HG02588 (cell line): ENCODE results near the gene PSTPIP1.

Experiments
- ATAC-seq: cut with Tn5 transposase; IDR thresholded peaks from one replicate; pipeline ENCODE4 v1.9.1; 2021; ENCODE audit warnings: mild to moderate bottlenecking, moderate library complexity; ENCODE audit not compliant: unreplicated experiment

The PSTPIP1 gene

DNA sequence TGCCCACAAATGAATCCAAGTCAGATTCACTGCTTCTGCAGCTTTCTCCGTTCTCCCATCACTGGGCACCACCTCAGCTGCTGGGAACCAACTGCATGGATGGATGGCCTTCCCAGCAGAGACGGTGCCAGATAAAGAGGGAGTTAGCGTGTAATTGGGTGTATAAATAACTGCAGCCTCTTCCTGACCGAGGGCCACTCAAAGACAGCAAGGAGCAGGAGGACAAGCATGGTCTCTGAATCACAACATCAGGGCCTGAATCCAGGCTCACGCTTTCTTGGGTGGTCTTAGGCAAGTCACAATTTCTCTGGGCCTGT lies 44.2 kb downstream of the PSTPIP1 start:
- no peak for ATAC-seq

DNA sequence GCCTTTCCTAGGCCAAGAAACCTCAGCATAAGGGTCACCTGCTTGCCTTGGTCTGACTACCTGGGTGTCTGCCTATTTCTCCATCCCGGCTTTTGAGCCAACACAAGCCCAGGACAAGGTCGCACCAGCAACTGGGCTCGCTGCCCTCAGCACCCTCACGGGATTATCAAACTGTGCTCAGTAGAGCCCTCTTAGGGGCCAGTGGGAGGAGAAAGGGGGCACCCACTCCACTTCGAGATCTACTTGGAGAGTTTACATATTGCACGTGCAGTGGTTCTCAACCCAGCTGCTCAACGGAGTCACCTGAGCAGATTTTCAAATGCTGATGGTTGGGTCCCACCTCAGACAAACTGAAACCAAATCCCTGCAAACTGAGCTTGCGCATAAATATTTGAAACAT lies 44.9 kb downstream of the PSTPIP1 start:
- no peak for ATAC-seq

DNA sequence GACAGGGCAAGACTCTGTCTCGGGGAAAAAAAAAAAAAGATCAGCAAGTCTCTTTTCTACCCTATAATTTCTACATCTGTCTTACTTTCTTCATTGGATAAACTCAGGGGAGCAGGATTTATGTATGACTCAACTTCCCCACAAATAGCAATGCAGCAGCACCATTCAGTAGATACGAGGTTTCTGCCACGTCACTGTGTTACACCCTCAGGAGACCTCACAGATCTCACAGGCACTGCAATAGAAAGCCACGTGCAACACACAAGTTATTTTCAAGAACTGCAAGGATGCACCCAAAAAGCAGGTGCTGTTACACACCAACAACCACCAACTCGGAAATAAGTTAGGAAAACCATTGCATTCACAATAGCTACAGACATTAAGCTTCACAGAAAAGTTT lies 45.7 kb downstream of the PSTPIP1 start:
- no peak for ATAC-seq

DNA sequence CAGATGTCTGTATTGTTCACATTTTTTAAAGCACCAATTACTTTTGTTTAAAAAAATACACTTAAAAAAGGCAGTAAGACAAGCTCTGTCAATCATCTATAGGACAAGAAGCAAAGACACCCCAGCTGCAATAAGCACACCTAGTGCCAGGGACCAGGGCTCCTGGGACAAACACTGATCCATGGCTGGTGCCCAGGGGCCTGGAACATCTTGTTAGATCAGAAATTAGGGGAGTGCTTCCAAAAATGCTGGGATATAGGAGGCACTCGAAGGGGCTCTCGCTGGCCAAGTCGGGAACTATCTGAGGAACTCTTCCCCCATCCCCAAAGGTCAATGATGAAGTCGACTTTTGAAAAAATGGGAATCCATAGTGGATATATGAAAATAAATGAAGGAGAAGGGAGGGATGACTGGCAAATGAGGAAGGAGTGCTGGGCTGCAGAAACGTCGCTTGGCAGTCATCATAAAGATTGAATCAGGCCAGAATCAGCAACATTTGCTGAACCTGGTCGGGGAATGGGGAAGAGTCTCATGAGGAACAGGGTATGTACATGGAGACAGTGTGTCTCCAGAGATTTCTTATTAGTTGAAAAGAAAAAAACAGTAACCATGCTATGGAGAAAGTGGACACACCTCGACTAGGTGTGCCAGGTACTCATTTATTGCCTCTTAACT lies 47.5 kb downstream of the PSTPIP1 start:
- no peak for ATAC-seq

DNA sequence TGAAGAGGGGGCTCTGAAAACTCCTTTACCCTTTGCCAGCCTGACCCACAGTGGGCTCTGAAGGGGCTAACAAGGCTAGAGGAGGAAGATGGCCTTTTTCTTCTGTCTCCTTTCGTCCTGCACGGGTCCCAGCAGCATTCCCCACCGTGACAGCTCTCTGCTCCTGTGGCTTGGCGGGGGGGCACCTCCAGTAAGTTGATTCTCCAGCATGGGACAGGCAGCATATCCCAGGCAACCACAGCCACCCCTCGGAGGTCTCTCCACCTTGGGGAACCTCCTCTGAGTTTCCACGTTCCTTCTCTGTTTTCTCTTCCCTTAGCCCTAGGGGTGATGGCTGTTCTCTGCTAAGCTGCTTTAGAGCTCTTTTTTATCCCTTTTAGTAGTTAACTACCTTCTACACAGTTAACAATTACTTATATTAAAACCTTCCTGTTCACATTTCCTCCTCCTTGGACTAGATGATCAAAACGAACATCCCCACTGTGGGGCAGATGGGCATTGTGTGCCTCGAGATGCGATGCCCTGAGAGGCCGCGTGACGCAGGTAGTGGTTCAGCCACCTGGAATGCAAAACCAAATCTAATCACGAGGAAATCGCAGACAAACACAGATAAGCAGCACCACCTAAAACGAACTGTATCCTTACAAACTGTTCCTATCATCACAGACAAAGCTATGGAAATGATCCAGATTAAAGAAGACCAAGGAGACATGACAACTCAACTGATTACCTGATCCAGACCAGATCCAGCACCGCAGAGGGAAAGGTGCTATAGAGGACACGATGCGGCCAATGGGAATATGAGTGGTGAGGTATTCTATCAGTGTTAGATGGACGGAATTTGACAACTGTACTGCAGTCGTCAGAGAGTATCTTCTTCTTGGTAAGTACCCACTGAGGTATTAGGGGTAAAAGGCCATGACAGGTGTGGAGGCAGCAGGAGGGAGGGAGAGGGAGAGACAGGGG lies 48.3 kb downstream of the PSTPIP1 start:
- ATAC-seq, result no peak

DNA sequence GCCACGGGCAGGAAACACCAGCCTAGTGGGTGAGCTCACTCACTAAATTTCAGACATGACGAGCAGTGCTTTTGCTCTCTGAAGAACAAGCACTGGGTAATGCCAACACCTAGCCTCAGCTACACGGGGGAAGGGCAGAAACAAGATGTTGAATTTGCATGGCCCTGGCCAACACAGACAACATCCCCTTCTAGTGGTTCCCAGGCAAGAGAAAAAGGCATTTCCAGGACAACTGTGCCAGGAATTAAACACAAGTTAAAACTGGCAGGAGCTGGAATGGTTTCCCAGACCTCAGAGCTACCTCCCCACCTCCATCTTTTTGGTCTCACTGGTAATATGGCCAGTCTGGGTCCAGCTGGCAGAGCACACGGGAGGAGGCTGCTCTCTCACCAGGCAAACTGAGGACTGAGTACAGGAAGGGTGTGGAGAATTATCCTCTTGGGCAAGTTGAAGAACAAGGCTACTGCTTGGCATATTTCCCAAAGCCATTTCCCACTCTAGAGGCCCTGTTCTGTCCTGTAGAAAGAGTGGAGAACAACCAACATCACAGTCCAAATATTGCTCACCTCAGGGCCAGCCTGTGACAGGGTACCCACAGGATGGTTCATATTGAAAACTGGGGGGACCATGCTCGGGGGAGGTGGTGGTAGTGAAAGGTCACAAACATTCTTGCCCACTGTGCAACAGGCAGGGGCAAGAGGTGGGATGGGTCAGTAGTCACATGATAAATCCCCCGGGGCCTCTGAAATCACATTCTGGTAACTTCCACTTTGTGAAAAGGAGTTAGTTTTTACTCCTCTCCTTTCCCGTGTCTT lies 49.5 kb downstream of the PSTPIP1 start:
- no peak for ATAC-seq

DNA sequence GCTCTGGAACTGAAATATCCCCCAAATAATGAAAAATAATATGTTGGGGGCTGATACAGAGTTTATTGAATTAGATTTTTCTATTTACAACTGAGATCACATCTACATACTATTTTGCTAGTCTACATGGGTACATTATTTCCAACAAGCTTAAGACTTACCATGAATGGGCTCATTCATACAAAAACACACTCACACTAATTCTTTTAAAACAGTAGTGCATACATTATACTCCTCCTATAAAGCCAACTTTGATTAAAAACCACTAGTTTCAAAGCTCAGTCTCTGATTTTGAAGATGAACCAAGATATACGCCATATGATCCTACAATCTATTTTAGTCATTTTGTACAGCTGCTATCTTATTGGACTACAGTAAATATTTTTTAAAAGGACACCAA lies 51.1 kb downstream of the PSTPIP1 start:
- ATAC-seq, result no peak

DNA sequence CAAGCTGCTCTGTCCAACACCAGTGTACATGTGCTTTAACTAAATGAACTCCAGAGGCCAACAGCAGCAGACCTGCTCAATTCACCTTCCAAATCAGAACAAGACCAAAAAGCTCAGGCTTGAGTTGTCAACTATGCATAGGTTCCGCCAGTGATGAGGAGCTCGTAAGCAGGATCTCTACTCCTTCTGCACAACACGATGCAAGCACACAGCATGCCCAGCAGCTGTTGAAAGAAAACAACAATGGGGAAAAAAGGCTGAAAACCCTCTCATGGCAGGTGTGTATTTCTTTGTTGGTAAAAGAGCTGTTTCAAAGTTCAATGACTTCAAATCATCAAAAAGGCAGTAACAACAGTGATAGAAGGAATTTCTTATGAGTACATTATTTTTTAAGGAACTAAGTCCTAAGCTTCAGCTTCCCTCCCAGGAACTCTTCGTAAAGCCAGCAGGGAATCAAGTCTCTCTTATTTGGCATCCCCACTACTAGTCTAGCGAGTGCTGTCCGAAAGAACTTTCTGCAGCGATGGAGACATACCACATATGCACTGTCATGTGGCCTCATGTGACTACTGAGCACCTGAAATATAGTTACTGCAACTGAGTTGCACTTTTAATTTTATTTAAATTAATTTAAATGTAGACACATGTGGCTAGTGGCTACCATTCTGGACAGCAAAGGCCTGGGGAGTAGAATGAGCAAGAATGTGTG lies 51.9 kb downstream of the PSTPIP1 start:
- ATAC-seq, result no peak

DNA sequence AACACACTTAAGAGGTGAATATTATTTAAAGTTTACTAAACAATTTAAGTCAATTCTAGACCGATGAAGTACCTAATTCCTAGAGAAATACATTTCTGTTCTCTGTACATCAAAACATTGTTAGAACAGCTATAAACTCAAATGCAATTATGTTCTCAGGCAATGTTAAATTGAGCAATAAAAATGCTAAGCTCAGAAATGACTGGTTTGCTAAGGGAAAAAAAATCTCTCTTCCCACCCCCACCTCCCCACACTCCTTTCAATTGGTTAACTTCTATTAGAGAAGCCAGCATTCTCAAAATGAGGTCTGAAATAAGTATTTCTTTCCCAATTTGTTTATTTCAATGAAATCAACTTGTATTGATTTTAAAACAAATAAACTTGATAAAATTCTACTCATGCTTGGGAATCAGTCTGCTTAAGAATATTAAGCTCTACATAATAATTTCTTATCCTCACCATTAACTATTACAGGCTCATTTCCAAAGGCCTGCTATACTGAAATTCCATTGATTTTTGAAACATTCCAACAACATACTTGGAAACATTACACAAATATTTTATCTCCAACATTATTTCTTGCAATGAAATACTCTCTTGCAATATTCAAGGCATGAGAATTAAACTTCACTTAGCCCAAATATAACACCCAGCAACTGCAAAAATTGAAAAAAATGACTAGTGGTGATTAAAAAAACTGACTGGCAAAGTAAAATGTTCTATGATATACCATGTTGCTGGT lies 53.4 kb downstream of the PSTPIP1 start:
- no peak for ATAC-seq

DNA sequence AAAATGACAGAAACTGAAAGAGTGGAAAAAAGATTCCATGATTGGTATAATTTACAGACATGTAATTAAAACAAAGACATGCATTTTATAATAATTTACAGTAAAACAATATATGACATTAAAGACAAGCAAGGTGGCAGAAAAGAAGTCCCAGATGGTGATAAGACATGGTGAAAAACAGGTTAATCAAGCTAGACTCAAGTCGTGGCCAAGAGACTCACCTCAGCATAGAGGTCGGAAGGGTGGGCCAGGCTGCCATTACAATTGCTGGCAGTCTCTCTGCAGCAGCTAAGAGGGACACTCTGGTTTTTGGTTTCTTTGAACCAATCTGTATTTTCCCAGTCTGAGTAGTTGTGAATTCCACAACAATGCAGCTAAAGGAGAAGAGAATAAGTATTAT lies 57.6 kb downstream of the PSTPIP1 start:
- no peak for ATAC-seq

DNA sequence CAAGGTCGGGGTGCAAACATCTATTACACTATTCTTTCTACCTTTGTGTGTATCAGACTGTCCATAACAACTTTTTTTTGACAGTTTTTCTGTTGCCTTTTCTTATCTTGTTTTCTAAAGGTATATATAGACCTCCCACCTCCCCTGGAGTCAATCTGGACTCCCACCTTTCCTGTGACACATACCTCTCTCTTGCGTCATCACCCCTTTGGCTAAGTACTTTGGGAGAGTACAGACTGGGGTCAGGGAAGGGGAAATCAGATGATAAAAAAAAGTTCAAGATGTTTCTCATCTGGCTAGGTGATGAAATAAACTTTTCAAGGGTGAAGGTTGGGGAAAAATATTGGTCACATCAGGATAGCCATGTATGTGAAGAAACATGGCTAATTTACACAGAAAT lies 58.8 kb downstream of the PSTPIP1 start:
- no peak for ATAC-seq

DNA sequence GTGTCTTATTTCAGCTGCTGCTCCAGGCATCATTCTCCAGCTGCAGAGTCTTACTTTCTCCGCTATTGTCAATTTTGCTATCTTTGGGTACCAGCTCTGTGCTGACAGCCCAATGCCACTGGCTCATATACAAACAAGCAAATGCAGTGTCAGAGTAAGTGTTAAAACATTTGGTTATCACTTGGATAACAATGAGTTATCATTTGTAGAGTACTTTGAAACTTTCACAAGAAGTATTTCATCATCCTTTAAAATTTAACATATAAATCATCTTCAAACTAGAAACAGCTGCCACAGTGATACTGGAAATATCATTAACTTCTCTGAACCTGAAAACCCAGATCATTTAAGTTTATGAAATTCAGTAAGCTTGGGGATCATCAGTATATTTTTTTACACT lies 62.1 kb downstream of the PSTPIP1 start:
- no peak for ATAC-seq

DNA sequence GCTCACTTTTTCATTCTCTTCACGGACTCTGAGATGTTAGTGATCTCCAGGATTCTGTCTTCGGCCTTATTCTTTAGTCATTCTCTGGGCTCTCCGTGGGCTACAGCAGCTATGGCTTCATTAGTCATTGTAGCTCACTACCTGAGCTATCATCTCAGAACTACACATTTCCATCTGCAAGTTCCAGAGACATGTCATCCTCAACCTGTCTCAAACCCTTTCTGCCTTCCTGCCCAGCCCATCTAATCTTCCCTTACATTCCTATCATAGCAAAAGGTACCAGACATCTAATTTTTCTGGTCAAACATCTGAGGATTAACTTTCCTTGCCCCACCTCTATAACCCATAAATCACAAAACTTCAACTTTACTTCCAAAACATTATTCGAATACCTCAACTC lies 62.8 kb downstream of the PSTPIP1 start:
- ATAC-seq, result no peak

DNA sequence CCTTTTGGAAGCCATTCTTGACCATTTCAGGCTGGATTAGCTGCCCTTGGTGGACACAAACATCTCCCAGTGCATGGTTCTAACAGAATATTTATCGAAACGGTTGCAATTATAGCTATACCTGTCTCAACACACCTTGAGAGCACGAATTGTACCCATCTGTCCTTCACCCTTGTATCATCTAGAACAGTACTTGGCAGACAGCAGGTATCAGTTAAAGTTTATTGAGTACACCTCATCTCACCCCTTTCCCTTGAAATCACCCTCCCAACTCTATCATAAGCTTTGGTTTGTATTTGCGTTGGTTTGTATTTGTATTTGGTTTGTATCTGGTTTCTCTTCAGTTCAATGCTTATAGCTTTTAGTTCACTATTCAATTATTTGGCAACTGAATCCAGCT lies 63.5 kb downstream of the PSTPIP1 start:
- no peak for ATAC-seq

DNA sequence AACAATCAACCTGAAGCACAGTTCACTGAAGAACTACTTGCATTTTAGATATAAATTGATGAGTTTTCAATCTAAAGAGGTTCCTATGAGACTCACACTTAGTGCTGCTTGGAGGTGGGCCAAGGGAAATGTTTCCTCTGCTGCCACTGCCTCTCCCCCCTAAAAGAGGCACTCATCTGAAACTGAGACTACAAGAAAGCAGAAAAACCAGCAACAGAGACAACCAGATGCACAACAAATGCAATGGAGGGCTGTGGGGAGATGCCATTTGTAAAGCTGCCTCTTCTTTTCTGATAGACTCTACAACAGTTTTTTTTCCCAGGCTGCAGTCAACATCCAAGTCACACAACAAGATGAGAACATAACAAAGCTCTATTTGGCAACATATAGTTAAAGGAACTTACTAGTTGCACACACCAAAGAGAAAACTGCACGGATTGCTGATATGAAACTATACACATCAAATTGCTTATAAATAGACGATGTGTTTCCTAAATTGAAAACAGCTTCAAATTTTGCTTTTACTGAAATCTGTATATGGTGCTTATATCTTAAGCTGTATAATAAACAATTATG lies 64.9 kb downstream of the PSTPIP1 start:
- ATAC-seq, result peak; percentile 67

DNA sequence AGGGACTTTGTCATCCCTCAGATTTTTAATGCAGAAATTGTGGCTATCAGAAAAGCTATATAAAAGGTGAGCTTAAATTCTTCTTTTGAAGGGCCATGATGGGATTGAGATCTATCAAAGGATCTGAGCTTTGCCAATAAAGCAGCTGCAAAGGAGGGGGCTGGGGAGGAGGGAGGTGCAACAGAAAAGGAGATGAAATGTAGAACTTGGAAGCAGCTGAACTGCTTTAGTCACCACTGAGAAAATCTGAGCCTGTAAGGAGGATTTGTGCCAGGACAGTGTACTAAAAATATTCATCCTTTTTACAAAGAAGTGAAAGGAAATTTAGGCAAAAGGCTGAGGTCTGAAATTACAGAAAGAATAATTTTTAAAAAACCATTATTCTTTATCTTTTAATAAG lies 65.6 kb downstream of the PSTPIP1 start:
- no peak for ATAC-seq

DNA sequence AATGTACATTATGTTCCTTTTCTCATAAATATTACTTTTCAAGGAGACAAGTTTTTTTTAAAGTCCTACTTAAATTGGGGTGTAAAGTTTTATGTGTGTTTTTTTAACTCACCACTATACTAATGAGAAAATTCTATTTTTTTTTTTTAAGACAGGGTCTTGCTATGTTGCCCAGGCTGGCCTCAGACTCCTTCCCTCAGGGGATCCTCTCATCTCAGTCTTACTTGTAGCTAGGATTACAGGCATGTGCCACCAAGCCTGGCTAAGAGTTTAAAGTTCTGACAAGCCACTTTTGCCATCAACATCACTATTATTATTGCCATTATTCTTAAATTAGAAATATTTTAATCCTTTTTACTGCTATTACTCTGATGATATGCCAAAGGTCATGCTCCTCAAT lies 68.3 kb downstream of the PSTPIP1 start:
- no peak for ATAC-seq

DNA sequence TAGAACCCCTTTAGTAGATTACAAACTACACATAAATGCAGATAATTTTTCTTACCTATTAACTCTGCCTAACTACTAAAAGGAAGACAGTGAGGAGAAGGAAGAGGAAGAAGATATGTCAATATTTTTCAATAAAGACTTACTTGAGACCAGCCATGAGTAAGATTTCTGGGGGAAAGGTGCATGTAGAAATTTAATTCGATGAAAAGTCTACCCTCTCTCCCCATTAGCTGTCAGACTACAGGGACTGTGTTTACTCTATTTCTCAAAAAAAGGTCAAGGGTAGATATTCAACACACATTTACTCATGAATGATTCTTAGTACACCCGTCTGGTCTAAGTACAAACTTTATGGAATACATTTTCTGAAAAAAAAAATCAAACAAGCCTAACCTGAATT lies 69.1 kb downstream of the PSTPIP1 start:
- no peak for ATAC-seq

DNA sequence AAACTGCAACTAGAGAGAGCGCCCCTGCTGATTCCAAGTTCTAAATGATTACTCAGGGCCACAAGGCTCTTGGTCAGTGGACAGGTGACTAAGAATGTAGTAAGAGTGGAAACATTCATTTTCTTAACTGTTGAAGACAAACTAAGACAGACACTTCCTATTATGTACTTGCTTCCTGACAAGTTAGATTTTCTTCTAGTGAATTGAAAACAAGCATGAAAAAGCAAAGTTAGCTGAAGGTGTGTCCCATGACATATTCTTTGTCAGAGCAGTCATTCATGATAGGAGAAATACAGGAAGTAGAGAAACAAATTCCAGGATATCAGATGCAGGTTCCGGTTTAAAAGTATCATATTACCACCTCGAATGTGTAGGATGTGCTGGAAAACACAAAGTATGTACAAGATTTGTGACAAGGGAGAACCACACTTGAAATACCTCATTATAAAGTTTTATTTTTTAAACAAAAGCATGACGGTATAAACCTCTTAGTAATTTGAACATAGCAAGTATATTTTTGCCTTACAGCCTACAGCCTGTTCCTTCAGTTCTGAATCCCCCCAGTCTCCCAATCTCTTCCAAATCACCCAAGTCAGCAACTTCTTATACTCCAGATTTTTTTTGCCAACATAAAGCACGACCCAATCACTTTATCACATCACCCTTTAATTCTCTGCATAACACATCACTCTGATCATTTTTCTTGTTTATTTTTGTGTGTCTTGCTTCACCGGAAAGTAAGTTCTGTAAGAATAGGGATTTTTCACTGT lies 69.8 kb downstream of the PSTPIP1 start:
- ATAC-seq, result no peak
